HL-60 (cell line): ENCODE results near the gene GGTLC3.
"Not testable (repeated sequence)": the region's sequence is repeated elsewhere in the genome, so short reads cannot be mapped to it uniquely, and the experiment has no call there.

Experiments used
- CTCF ChIP-seq: IDR thresholded peaks from one replicate; pipeline ENCODE4 v1.5.1; 2011; ENCODE audit warnings: low read length, control low read depth, inconsistent platforms; ENCODE audit not compliant: insufficient read depth
- REST ChIP-seq: IDR thresholded peaks from 2 replicates; pipeline ENCODE4 v1.6.1; 2012; ENCODE audit warnings: low read depth; ENCODE audit not compliant: insufficient replicate concordance

- TF ChIP-seq REST, CTCF: not testable (repeated sequence)
Observed at GRCh38 chr22:18529416-18530145, 11.6 kb upstream of the GGTLC3 start.
